ENCODE data around the gene FMN1. TPM values are rescaled to one million over a fixed set of nuclear protein-coding genes. Genes with fewer than 3 reads are reported as not detected.

Gene FMN1
- polyA plus RNA-seq, 3 donors, result 0.28 to 3.7 (median 0.34) TPM

DNA sequence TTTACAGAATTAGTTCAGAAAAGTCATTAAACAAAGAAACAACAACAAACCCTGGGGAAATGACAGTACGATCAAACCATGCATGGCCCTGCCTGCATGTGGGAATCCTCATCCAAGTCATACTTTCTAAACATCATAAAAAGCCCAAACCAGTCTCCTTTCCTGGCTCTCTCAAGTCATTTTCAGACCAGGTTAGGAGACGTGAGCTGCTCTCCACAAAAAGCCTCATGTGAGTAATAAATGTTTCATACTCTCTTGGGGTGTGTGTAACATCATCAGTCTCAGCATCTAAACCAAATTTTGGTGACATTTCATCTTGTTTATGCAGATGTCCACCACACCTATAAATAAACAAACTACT lies 457.8 kb downstream of the FMN1 start:
- no peaks in the 10 kb centered on the region for H3K79me2 ChIP-seq (ENCODE audit: insufficient read depth, low read length)
- no peak for DNase-seq
- Mint-ChIP-seq H3K9me3 (peaks cover 6 to 18% (median 8%) of the 10 kb centered on the region in 7 donors), H3K27ac (no peak overlapping the region), H3K36me3 (no peaks in the 10 kb centered on the region), H3K27me3 (ENCODE audit: low read depth in 3 of 3) (peaks cover 14 to 18% (median 16%) of the 10 kb centered on the region in 3 donors), H3K4me3 (no peak overlapping the region), H3K4me1 (no peaks in the 10 kb centered on the region)
- TF ChIP-seq, protein P1, sequence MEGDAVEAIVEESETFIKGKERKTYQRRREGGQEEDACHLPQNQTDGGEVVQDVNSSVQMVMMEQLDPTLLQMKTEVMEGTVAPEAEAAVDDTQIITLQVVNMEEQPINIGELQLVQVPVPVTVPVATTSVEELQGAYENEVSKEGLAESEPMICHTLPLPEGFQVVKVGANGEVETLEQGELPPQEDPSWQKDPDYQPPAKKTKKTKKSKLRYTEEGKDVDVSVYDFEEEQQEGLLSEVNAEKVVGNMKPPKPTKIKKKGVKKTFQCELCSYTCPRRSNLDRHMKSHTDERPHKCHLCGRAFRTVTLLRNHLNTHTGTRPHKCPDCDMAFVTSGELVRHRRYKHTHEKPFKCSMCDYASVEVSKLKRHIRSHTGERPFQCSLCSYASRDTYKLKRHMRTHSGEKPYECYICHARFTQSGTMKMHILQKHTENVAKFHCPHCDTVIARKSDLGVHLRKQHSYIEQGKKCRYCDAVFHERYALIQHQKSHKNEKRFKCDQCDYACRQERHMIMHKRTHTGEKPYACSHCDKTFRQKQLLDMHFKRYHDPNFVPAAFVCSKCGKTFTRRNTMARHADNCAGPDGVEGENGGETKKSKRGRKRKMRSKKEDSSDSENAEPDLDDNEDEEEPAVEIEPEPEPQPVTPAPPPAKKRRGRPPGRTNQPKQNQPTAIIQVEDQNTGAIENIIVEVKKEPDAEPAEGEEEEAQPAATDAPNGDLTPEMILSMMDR (IDR thresholded peaks at IDR 0.05), result no peak
- H3K4me3 ChIP-seq (replicated peaks in 1 of 3; ENCODE audit: low read depth in 2 of 3, low read length in 3 of 3), result no peak overlapping the region
- no peak overlapping the region for H3K4me2 ChIP-seq (replicated peaks; ENCODE audit: extremely low read depth, low read length, poor library complexity, severe bottlenecking)
- H4K20me1 ChIP-seq (ENCODE audit: insufficient read depth, low read length), result no peaks in the 10 kb centered on the region
- H2AFZ ChIP-seq (ENCODE audit: insufficient read depth, low read depth, low read length, poor library complexity, severe bottlenecking), result no peak overlapping the region
- intact Hi-C loops (cut with micrococcal nuclease), result no loop called here
- 100% methylated on average over 1 of the region's 2 CpGs for WGBS (ENCODE audit: insufficient coverage)
- peaks cover 0 to 5% of the 10 kb centered on the region in 2 donors for H3K9me3 ChIP-seq (replicated peaks in 1 of 2; ENCODE audit: control insufficient read depth in 1 of 2, insufficient read depth in 1 of 2, low read length in 2 of 2)
- no peaks in the 10 kb centered on the region for H3K36me3 ChIP-seq (replicated peaks in 1 of 2; ENCODE audit: control insufficient read depth in 1 of 2, insufficient read depth in 2 of 2, low read length in 2 of 2)
- H3K27me3 ChIP-seq (ENCODE audit: control insufficient read depth in 2 of 2, insufficient read depth in 2 of 2, low read length in 2 of 2), result peaks cover 3 to 8% of the 10 kb centered on the region in 2 donors
- no peaks in the 10 kb centered on the region for H3K4me1 ChIP-seq (ENCODE audit: control insufficient read depth in 1 of 2, insufficient read depth in 2 of 2, low read length in 2 of 2)
- no peak overlapping the region for H3K27ac ChIP-seq (ENCODE audit: low read depth in 1 of 2, low read length in 2 of 2)
- no peak overlapping the region for H3K9ac ChIP-seq (ENCODE audit: insufficient read depth, low read length, poor library complexity, severe bottlenecking)

DNA sequence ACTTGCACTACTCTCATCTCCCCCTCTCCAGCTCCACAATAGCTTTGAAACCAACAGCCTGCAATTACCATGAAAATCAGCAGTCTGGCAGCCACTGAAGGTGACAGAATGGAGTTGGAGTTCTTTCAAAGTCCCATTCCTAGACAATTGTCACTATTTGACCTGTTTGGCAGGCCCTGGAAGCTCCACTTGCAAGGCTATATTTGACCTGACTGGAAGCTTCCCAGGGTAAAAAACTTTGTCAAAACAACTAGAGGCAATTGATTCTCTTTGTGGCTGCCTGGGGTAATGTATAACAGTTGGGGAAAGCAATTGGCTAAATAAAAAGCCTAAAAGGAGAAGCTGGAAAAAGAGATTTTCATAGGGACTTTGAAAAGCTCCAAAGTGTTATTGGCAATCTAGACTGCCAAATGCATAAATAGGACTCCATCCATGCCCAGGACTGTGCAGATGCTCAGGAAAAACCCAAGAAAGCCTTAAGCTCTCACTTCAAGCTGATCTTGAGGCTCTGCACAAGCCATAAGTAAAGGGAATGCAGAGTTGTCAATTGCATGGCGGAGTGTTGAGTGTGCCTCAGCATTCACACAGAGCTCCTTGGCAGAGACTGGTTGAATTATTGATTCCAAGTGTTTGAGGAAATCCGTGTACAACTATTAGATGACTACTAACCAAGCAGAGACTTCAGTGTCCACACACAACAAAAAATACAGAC lies 458.4 kb downstream of the FMN1 start:
- Histone ChIP-seq H3K79me2 (ENCODE audit: insufficient read depth, low read length) (no peaks in the 10 kb centered on the region), H4K20me1 (ENCODE audit: insufficient read depth, low read length) (no peaks in the 10 kb centered on the region), H3K27me3 (ENCODE audit: control insufficient read depth in 2 of 2, insufficient read depth in 2 of 2, low read length in 2 of 2) (peaks cover 3 to 8% of the 10 kb centered on the region in 2 donors), H3K4me1 (ENCODE audit: control insufficient read depth in 1 of 2, insufficient read depth in 2 of 2, low read length in 2 of 2) (no peaks in the 10 kb centered on the region), H3K9ac (ENCODE audit: insufficient read depth, low read length, poor library complexity, severe bottlenecking) (no peak overlapping the region), H3K4me3 (replicated peaks in 1 of 3; ENCODE audit: low read depth in 2 of 3, low read length in 3 of 3) (no peak overlapping the region), H2AFZ (ENCODE audit: insufficient read depth, low read depth, low read length, poor library complexity, severe bottlenecking) (no peak overlapping the region), H3K27ac (ENCODE audit: low read depth in 1 of 2, low read length in 2 of 2) (no peak overlapping the region), H3K9me3 (replicated peaks in 1 of 2; ENCODE audit: control insufficient read depth in 1 of 2, insufficient read depth in 1 of 2, low read length in 2 of 2) (peaks cover 0 to 5% of the 10 kb centered on the region in 2 donors), H3K4me2 (replicated peaks; ENCODE audit: extremely low read depth, low read length, poor library complexity, severe bottlenecking) (no peak overlapping the region), H3K36me3 (replicated peaks in 1 of 2; ENCODE audit: control insufficient read depth in 1 of 2, insufficient read depth in 2 of 2, low read length in 2 of 2) (no peaks in the 10 kb centered on the region)
- Mint-ChIP-seq H3K4me3 (no peak overlapping the region), H3K27me3 (ENCODE audit: low read depth in 3 of 3) (peaks cover 14 to 18% (median 17%) of the 10 kb centered on the region in 3 donors), H3K36me3 (no peaks in the 10 kb centered on the region), H3K27ac (no peak overlapping the region), H3K4me1 (no peaks in the 10 kb centered on the region), H3K9me3 (peaks cover 5 to 17% (median 8%) of the 10 kb centered on the region in 7 donors)
- TF ChIP-seq, protein P1 (IDR thresholded peaks at IDR 0.05), result no peak
- intact Hi-C loops (cut with micrococcal nuclease), result no loop called here
- DNase-seq, result no peak
- no CpG with 5 or more reads among the region's 2 CpGs for WGBS (ENCODE audit: insufficient coverage)
